Mesenchymal stem cell (in vitro differentiated cells and primary cell): ENCODE results near the gene TNFRSF8.

ENCODE experiments used
- DNase-seq: peaks from one replicate; pipeline ENCODE4 v3.0.0-alpha.2; 2013
- H2AFZ ChIP-seq: one replicate; pipeline ENCODE4 v1.6.1; 2013; ENCODE audit warnings: low read depth, mild to moderate bottlenecking, control low read depth, inconsistent platforms, low read length, moderate library complexity
- H2AK5ac ChIP-seq: 2 replicates; pipeline ENCODE4 v1.6.1; 2013; ENCODE audit warnings: low read length, moderate library complexity, mild to moderate bottlenecking, inconsistent platforms; ENCODE audit not compliant: severe bottlenecking
- H2BK120ac ChIP-seq: one replicate; pipeline ENCODE4 v1.6.1; 2013; ENCODE audit warnings: low read depth, mild to moderate bottlenecking, inconsistent platforms, low read length, moderate library complexity
- H2BK12ac ChIP-seq, 2 experiments: one replicate each; pipeline ENCODE4 v1.6.1; 2013; ENCODE audit warnings: inconsistent platforms in 2 of 2, low read length in 2 of 2, mild to moderate bottlenecking in 2 of 2, moderate library complexity in 2 of 2, control low read depth in 1 of 2
- H2BK15ac ChIP-seq: one replicate; pipeline ENCODE4 v1.6.1; 2013; ENCODE audit warnings: mild to moderate bottlenecking, low read depth, inconsistent platforms; ENCODE audit not compliant: poor library complexity, severe bottlenecking
- H2BK5ac ChIP-seq: 2 replicates; pipeline ENCODE4 v1.6.1; 2013; ENCODE audit warnings: low read depth, mild to moderate bottlenecking, low read length, control low read depth, inconsistent platforms; ENCODE audit not compliant: poor library complexity, severe bottlenecking
- H3K14ac ChIP-seq, 2 experiments: one replicate each; pipeline ENCODE4 v1.6.1; 2013; ENCODE audit warnings: inconsistent platforms in 2 of 2, low read length in 2 of 2, control low read depth in 1 of 2, mild to moderate bottlenecking in 1 of 2, moderate library complexity in 1 of 2
- H3K18ac ChIP-seq, 2 experiments: one replicate each; pipeline ENCODE4 v1.6.1; 2013; ENCODE audit warnings: inconsistent platforms in 2 of 2, low read length in 2 of 2, control low read depth in 1 of 2, low read depth in 1 of 2, mild to moderate bottlenecking in 1 of 2
- H3K23ac ChIP-seq, 2 experiments: one replicate each; pipeline ENCODE4 v1.6.1; 2013; ENCODE audit warnings: inconsistent platforms in 2 of 2, low read length in 2 of 2, mild to moderate bottlenecking in 2 of 2, moderate library complexity in 2 of 2, control low read depth in 1 of 2
- H3K27ac ChIP-seq: 2 replicates; pipeline ENCODE4 v1.5.1; 2013; ENCODE audit warnings: mild to moderate bottlenecking, moderate library complexity, low read length, control low read depth, inconsistent platforms; ENCODE audit not compliant: poor library complexity, severe bottlenecking
- H3K27me3 ChIP-seq, 2 experiments: 2 replicates each; pipeline versions ENCODE4 v1.6.1 to v1.7.0; 2013; ENCODE audit warnings: low read length in 2 of 2, mild to moderate bottlenecking in 2 of 2, moderate library complexity in 2 of 2, control low read depth in 1 of 2, inconsistent platforms in 1 of 2; ENCODE audit not compliant: control insufficient read depth in 1 of 2, insufficient read depth in 1 of 2
- H3K36me3 ChIP-seq, 2 experiments: 2 replicates each; pipeline versions ENCODE4 v1.6.1 to v1.7.0; 2013; ENCODE audit warnings: low read length in 2 of 2, control low read depth in 1 of 2, inconsistent platforms in 1 of 2, low read depth in 1 of 2, mild to moderate bottlenecking in 1 of 2; ENCODE audit not compliant: insufficient read depth in 2 of 2, control insufficient read depth in 1 of 2
- H3K4ac ChIP-seq, 2 experiments: one replicate each; pipeline ENCODE4 v1.6.1; 2013; ENCODE audit warnings: inconsistent platforms in 2 of 2, low read length in 2 of 2, mild to moderate bottlenecking in 2 of 2, moderate library complexity in 2 of 2, control low read depth in 1 of 2, low read depth in 1 of 2
- H3K4me1 ChIP-seq: 2 replicates; pipeline ENCODE4 v1.6.1; 2013; ENCODE audit warnings: low read depth, low read length, control low read depth; ENCODE audit not compliant: control insufficient read depth, insufficient read depth
- H3K4me2 ChIP-seq: 2 replicates; pipeline ENCODE4 v1.6.1; 2013; ENCODE audit warnings: low read length, mild to moderate bottlenecking, inconsistent platforms; ENCODE audit not compliant: poor library complexity, severe bottlenecking
- H3K4me3 ChIP-seq, 2 experiments: 2 replicates each; pipeline versions ENCODE4 v1.5.1 to v1.7.0; 2013; ENCODE audit warnings: low read length in 2 of 2, mild to moderate bottlenecking in 2 of 2, control low read depth in 1 of 2, low read depth in 1 of 2; ENCODE audit not compliant: insufficient read depth in 1 of 2
- H3K79me1 ChIP-seq: replicated peaks from 2 replicates; pipeline ENCODE4 v1.6.1; 2013; ENCODE audit warnings: mild to moderate bottlenecking, control low read depth, low read length, inconsistent platforms; ENCODE audit not compliant: poor library complexity, severe bottlenecking
- H3K9ac ChIP-seq: 2 replicates; pipeline ENCODE4 v1.7.0; 2013; ENCODE audit warnings: mild to moderate bottlenecking, low read length, moderate library complexity
- H3K9me3 ChIP-seq: 2 replicates; pipeline ENCODE4 v1.7.0; 2013; ENCODE audit warnings: mild to moderate bottlenecking, low read length; ENCODE audit not compliant: control insufficient read depth
- H4K8ac ChIP-seq: one replicate; pipeline ENCODE4 v1.6.1; 2013; ENCODE audit warnings: inconsistent platforms, mild to moderate bottlenecking, low read length, moderate library complexity
- H4K91ac ChIP-seq: one replicate; pipeline ENCODE4 v1.6.1; 2013; ENCODE audit warnings: mild to moderate bottlenecking, low read length, inconsistent platforms
- WGBS: methylation state at CpG from one replicate; pipeline ENCODE4 v1.1.7; 2013; ENCODE audit warnings: mixed read lengths; 5-methylcytosine and 5-hydroxymethylcytosine counted together

The TNFRSF8 gene

DNA sequence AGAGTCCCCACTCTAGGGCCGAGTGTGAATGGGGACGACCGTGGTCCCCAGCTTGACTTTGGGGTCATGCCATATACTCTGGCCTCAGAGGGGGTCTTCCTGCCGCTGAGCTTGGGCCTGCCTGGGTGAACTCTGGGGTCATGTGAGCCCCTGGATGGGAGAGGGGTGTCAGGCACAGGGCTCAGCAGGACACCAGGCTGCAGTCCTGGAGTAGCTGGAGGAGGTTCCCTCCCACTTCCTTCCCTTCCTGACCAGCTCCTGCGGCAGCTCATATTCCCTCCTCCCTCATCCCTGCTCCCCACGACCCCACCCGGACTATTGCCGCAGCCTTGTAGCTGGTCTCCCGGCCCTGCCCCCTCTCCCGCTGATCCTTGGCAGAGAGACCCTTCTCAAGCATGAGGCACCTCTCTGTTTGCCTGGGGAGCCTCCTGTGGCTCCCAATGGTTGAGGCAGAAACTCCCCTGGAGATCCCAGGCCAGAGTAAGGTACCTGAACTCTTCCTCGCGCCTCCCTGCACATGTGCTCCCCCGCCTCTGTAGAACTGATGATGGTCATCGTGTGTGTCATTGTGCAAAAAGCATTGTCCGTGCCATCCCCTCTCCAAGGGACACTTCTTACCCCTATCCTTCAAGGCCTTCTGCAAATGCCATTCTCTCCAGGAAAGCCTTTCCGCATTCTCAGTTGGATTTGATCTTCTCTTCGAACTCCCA is 105.5 kb downstream of the TNFRSF8 start:
- H2AFZ ChIP-seq = no peak overlapping the region
- peaks cover 0 to 3% of the 10 kb centered on the region in 2 experiments for H3K27me3 ChIP-seq
- H3K27ac ChIP-seq = no peak overlapping the region
- H3K79me1 ChIP-seq = no peaks in the 10 kb centered on the region
- peaks cover 16% of the 10 kb centered on the region for H3K4me1 ChIP-seq
- 49% methylated on average over 16 of the region's 17 CpGs for WGBS
- peak overlapping the region in 1 of 2 experiments; percentile 82 for H3K4ac ChIP-seq
- H3K4me3 ChIP-seq = peak overlapping the region in 1 of 2 experiments; percentile 92
- H3K9ac ChIP-seq = peak overlapping the region; percentile 90
- no peaks in the 10 kb centered on the region for H3K9me3 ChIP-seq
- peak overlapping the region in 1 of 2 experiments; percentile 65 for H3K23ac ChIP-seq
- no peak overlapping the region for H2BK5ac ChIP-seq
- no peak overlapping the region for H4K91ac ChIP-seq
- H4K8ac ChIP-seq = no peak overlapping the region
- no peaks in the 10 kb centered on the region for H3K36me3 ChIP-seq
- H3K14ac ChIP-seq = peak overlapping the region in 1 of 2 experiments; percentile 50
- H2AK5ac ChIP-seq = no peak overlapping the region
- H3K18ac ChIP-seq = peak overlapping the region in 1 of 2 experiments; percentile 87
- H2BK120ac ChIP-seq = no peak overlapping the region
- DNase-seq = peak; percentile 30
- no peak overlapping the region for H3K4me2 ChIP-seq
- peak overlapping the region in 1 of 2 experiments; percentile 80 for H2BK12ac ChIP-seq
- no peak overlapping the region for H2BK15ac ChIP-seq

DNA sequence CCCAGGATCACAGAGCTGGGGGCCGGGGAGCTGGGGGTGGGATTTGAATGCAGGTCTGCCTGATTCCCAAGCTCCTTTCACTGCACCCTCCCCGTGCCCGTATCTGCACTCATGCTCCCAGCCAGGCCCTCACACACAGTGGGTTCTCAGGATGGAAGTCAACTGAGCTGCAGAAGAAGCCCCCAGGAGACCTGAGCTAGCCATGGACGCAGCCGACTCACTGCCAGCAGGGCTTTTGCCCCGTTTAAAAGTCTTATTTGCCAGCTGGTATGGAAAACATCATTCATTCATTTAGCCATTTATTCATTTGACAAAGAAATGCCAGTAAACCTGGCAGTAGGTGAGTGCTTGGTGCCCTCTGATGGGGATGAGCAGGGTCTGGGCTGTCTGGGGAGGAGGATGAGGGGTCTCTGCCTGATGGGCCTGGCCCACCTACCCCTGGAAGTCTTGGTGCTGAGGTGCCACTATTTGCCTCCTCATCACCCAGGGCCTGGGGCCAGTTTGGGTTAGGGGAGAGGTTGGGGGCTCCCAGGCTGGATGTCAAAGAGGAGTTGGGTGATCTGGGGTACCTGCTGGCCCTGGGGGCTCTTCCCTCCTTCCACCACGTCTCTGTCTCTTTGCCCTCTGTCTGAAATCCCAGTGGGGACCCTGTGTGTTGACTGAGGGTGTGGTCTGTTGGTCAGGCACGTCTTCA is 106.5 kb downstream of the TNFRSF8 start:
- peaks cover 0 to 3% of the 10 kb centered on the region in 2 experiments for H3K27me3 ChIP-seq

DNA sequence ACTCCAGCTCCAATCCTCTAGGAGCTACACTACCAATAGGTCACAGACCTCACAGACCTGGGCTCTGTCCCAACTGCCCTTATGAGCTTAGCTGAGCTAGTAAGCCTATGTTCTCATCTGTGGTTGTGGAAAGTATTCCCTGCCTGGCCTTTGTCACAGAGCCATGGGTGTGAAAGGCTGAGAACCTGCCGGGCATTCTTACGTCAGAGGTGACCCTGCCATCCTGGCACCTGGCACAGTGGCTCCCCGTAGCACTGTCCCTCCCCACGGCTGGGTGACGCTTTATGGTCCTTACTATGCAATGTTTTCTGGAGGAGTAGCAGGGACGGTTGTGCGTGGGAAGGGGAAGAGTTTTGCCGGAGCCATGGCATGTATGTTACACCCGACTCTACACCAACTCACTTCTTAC is 107.2 kb downstream of the TNFRSF8 start:
- Histone ChIP-seq H3K4me1 (peaks cover 21% of the 10 kb centered on the region), H3K14ac (no peak overlapping the region), H2BK120ac (no peak overlapping the region), H3K23ac (no peak overlapping the region), H3K18ac (no peak overlapping the region), H4K8ac (no peak overlapping the region), H3K4me2 (no peak overlapping the region), H2BK15ac (no peak overlapping the region), H2AK5ac (no peak overlapping the region), H3K27me3 (peaks cover 0 to 3% of the 10 kb centered on the region in 2 experiments), H3K9ac (no peak overlapping the region), H2BK5ac (no peak overlapping the region), H3K4ac (no peak overlapping the region), H2AFZ (no peak overlapping the region), H3K79me1 (no peaks in the 10 kb centered on the region), H3K27ac (no peak overlapping the region), H3K36me3 (no peaks in the 10 kb centered on the region), H4K91ac (no peak overlapping the region), H3K9me3 (no peaks in the 10 kb centered on the region), H3K4me3 (no peak overlapping the region), H2BK12ac (no peak overlapping the region)
- DNase-seq = no peak
- WGBS = 98% methylated on average over 7 of the region's 9 CpGs

More for the DNA sequence above, 106.5 kb downstream of the TNFRSF8 start:
- Histone ChIP-seq H2AK5ac (no peak overlapping the region), H3K9ac (no peak overlapping the region), H3K23ac (no peak overlapping the region), H4K91ac (no peak overlapping the region), H3K14ac (no peak overlapping the region), H3K4me3 (no peak overlapping the region), H2BK5ac (no peak overlapping the region), H2BK120ac (no peak overlapping the region), H2BK15ac (no peak overlapping the region), H3K4ac (no peak overlapping the region), H2BK12ac (no peak overlapping the region), H3K36me3 (no peaks in the 10 kb centered on the region), H4K8ac (peak overlapping the region; percentile 22), H3K27ac (no peak overlapping the region), H3K9me3 (no peaks in the 10 kb centered on the region), H3K79me1 (no peaks in the 10 kb centered on the region), H2AFZ (no peak overlapping the region), H3K4me1 (peaks cover 17% of the 10 kb centered on the region), H3K4me2 (no peak overlapping the region), H3K18ac (no peak overlapping the region)
- no peak for DNase-seq
- 88% methylated on average over 5 of the region's 8 CpGs for WGBS
